GM12873 (cell line): ENCODE data around the gene RALGAPA1.

Experiments used
- CTCF ChIP-seq: IDR thresholded peaks from 2 replicates; pipeline ENCODE4 v1.5.1; 2012; ENCODE audit warnings: low read depth, mild to moderate bottlenecking, moderate library complexity, low read length, control low read depth; ENCODE audit not compliant: insufficient read depth; ENCODE audit errors: missing control alignments

The RALGAPA1 gene

GRCh38 chr14:35747379-35747778 is 61.7 kb downstream of the RALGAPA1 start:
- TF ChIP-seq CTCF, result no peak

- no peak for TF ChIP-seq CTCF
Observed at GRCh38 chr14:35742442-35742841, 66.7 kb downstream of the RALGAPA1 start.

- no peak for TF ChIP-seq CTCF
Observed at GRCh38 chr14:35742032-35742371, 67.1 kb downstream of the RALGAPA1 start.

- TF ChIP-seq CTCF, result no peak
Observed at GRCh38 chr14:35741345-35742031, 67.6 kb downstream of the RALGAPA1 start.

- no peak for TF ChIP-seq CTCF
Observed at GRCh38 chr14:35740215-35740614, 68.9 kb downstream of the RALGAPA1 start.

GRCh38 chr14:35730871-35731270 is 78.2 kb downstream of the RALGAPA1 start:
- no peak for TF ChIP-seq CTCF

- no peak for TF ChIP-seq CTCF
Observed at GRCh38 chr14:35727764-35728163, 81.3 kb downstream of the RALGAPA1 start.

- TF ChIP-seq CTCF, result no peak
Observed at GRCh38 chr14:35725930-35726329, 83.2 kb downstream of the RALGAPA1 start.
